Spinal cord (tissue), 4 donors: Measurements from ENCODE around the gene LGALS1. TPM values are rescaled to one million over a fixed set of nuclear protein-coding genes. Genes with fewer than 3 reads are reported as not detected.

Experiments
- polyA plus RNA-seq, 2 donors: library from polyadenylated mRNA; unstranded; fragments of 120-200 nt; gene quantifications; one replicate each; pipeline ENCODE4 v1.2.1, GENCODE V29; 2013; ENCODE audit not compliant: insufficient read length in 2 of 2
- small RNA-seq: library from RNA; depleted of rRNA; stranded (forward); fragments of <200 nt; gene quantifications from one replicate; pipeline ENCODE3, GENCODE V24; 2014; ENCODE audit warnings: low replicate concordance
- total RNA-seq, 2 donors: library from RNA; depleted of rRNA in 1 of 2; stranded (reverse); fragments of 120-200 nt in 1 of 2; fragments of >200 nt in 1 of 2; gene quantifications; one replicate each; pipeline versions ENCODE4 v1.2.3 to v1.2.4, GENCODE V29; 2013 to 2014

LGALS1 gene
- total and polyA plus RNA-seq, 4 donors = 373 to 1,031 (median 582) TPM

Small RNA genes within 50 kb of the gene (small RNA-seq; reads per million reads assigned to genes)
- 0.08 reads per million for gene RN7SL385P

Other genes with a start within 250 kb of the LGALS1 start
- 1 to 10 TPM; 5.1 to 9.4 TPM for gene ELFN2, start 248.2 kb upstream of the LGALS1 start, total RNA-seq
- gene ELFN2, start 248.2 kb upstream of the LGALS1 start, polyA plus RNA-seq = 10 to 100 TPM; 59.9 to 60.2 TPM
- 10 to 100 TPM in 1 of 2 donors, 1 to 10 TPM in 1; 3.6 to 12.6 TPM for gene MFNG, start 189.3 kb upstream of the LGALS1 start, total RNA-seq
- 10 to 100 TPM; 11.1 to 11.2 TPM for gene MFNG, start 189.3 kb upstream of the LGALS1 start, polyA plus RNA-seq
- 10 to 100 TPM in 1 of 2 donors, 1 to 10 TPM in 1; 4.0 to 12.6 TPM for gene CARD10, start 156.2 kb upstream of the LGALS1 start, total RNA-seq
- gene CARD10, start 156.2 kb upstream of the LGALS1 start, polyA plus RNA-seq = 10 to 100 TPM; 13.0 to 14.6 TPM
- gene CDC42EP1, start 115.2 kb upstream of the LGALS1 start, total RNA-seq = 10 to 100 TPM in 1 of 2 donors, 1 to 10 TPM in 1; 4.8 to 23.3 TPM
- gene CDC42EP1, start 115.2 kb upstream of the LGALS1 start, polyA plus RNA-seq = 10 to 100 TPM; 39.6 to 41.3 TPM
- gene LGALS2, start 95.5 kb upstream of the LGALS1 start, total RNA-seq = not detected
- gene LGALS2, start 95.5 kb upstream of the LGALS1 start, polyA plus RNA-seq = under 1 TPM; 0.74 to 0.92 TPM
- gene GGA1, start 66.8 kb upstream of the LGALS1 start, total RNA-seq = 10 to 100 TPM; 27.2 to 47.4 TPM
- 10 to 100 TPM; 59.3 to 80.3 TPM for gene GGA1, start 66.8 kb upstream of the LGALS1 start, polyA plus RNA-seq
- 1 to 10 TPM; 3.6 to 8.8 TPM for gene SH3BP1, start 36.0 kb upstream of the LGALS1 start, total RNA-seq
- gene SH3BP1, start 36.0 kb upstream of the LGALS1 start, polyA plus RNA-seq = 1 to 10 TPM; 5.7 to 5.9 TPM
- 10 to 100 TPM; 44.1 to 44.3 TPM for gene PDXP, start 16.9 kb upstream of the LGALS1 start, total RNA-seq
- gene PDXP, start 16.9 kb upstream of the LGALS1 start, polyA plus RNA-seq = 100 to 1,000 TPM; 118 to 121 TPM
- gene NOL12, start 10.7 kb downstream of the LGALS1 start, total RNA-seq = 10 to 100 TPM; 12.2 to 28.4 TPM
- gene NOL12, start 10.7 kb downstream of the LGALS1 start, polyA plus RNA-seq = 10 to 100 TPM; 39.3 to 40.6 TPM
- 10 to 100 TPM; 32.3 to 58.9 TPM for gene TRIOBP, start 21.4 kb downstream of the LGALS1 start, total RNA-seq
- 10 to 100 TPM; 52.8 to 72.9 TPM for gene TRIOBP, start 21.4 kb downstream of the LGALS1 start, polyA plus RNA-seq
- 10 to 100 TPM; 22.2 to 23.0 TPM for gene GCAT, start 132.3 kb downstream of the LGALS1 start, total RNA-seq
- gene GCAT, start 132.3 kb downstream of the LGALS1 start, polyA plus RNA-seq = 10 to 100 TPM; 24.6 to 27.5 TPM
- not detected for gene GALR3, start 147.7 kb downstream of the LGALS1 start, total RNA-seq
- gene GALR3, start 147.7 kb downstream of the LGALS1 start, polyA plus RNA-seq = not detected
- 10 to 100 TPM; 10.1 to 24.9 TPM for gene ANKRD54, start 168.7 kb downstream of the LGALS1 start, total RNA-seq
- 10 to 100 TPM; 42.9 to 43.2 TPM for gene ANKRD54, start 168.7 kb downstream of the LGALS1 start, polyA plus RNA-seq
- 100 to 1,000 TPM; 347 to 814 TPM for gene EIF3L, start 173.8 kb downstream of the LGALS1 start, total RNA-seq
- gene EIF3L, start 173.8 kb downstream of the LGALS1 start, polyA plus RNA-seq = 100 to 1,000 TPM; 590 to 635 TPM
- 10 to 100 TPM; 16.1 to 22.9 TPM for gene MICALL1, start 230.7 kb downstream of the LGALS1 start, total RNA-seq
- gene MICALL1, start 230.7 kb downstream of the LGALS1 start, polyA plus RNA-seq = 10 to 100 TPM; 44.0 to 50.1 TPM